Prostate gland (tissue), 2 donors: ENCODE measurements around the gene TRABD.

Experiments
- CTCF ChIP-seq, 4 experiments: fragments of 200-600 bp in 2 of 4; fragments of 450-650 bp in 2 of 4; sonication (generic) in 2 of 4; IDR thresholded peaks; 1 replicate in 3 of 4; 2 replicates in 1 of 4; pipeline ENCODE4 v1.5.1; 2016 to 2019; ENCODE audit warnings: antibody characterized with exemption in 4 of 4, mild to moderate bottlenecking in 2 of 4, moderate library complexity in 2 of 4
- POLR2A ChIP-seq: fragments of 450-650 bp; IDR thresholded peaks from one replicate; pipeline ENCODE4 v1.6.1; 2016; ENCODE audit warnings: antibody characterized with exemption, mild to moderate bottlenecking

- TF ChIP-seq CTCF (IDR thresholded peaks at IDR 0.05): no peak
- TF ChIP-seq POLR2A: no peak
Measured at GRCh38 chr22:50198624-50199017, 12.9 kb downstream of the TRABD start.
